Prostate gland (tissue), 2 donors: ENCODE results near the gene SLC5A9.

Source experiments
- POLR2AphosphoS5 ChIP-seq: sonication (generic); formaldehyde crosslinking; IDR thresholded peaks from one replicate; pipeline ENCODE4 v1.6.1; 2017; ENCODE audit warnings: antibody characterized with exemption
- TF ChIP-seq, protein P1 (sequence below), 4 experiments: fragments of 200-600 bp in 2 of 4; fragments of 450-650 bp in 2 of 4; sonication (generic) in 2 of 4; IDR thresholded peaks; 1 replicate in 3 of 4; 2 replicates in 1 of 4; pipeline ENCODE4 v1.5.1; 2016 to 2019; ENCODE audit warnings: antibody characterized with exemption in 4 of 4, mild to moderate bottlenecking in 2 of 4, moderate library complexity in 2 of 4

DNA sequence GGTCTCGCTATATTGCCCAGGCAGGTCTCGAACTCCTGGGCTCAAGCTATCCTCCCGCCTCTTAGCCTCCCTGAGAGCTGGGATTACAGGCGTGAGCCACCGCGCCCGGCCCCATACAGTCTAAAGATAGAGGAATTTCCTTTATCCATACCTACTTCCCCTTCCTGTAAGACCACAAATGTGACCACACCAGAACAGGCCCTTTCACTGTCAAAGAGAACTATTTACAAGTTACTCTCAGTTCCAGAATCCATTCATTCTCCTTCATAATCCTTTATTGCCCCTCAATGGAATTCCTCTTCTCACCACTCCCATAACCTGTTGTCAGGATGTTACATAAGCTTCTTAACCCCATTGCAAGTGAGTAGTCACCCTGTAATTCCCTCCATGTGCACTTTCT is 26.3 kb upstream of the SLC5A9 start:
- TF ChIP-seq, protein P1, sequence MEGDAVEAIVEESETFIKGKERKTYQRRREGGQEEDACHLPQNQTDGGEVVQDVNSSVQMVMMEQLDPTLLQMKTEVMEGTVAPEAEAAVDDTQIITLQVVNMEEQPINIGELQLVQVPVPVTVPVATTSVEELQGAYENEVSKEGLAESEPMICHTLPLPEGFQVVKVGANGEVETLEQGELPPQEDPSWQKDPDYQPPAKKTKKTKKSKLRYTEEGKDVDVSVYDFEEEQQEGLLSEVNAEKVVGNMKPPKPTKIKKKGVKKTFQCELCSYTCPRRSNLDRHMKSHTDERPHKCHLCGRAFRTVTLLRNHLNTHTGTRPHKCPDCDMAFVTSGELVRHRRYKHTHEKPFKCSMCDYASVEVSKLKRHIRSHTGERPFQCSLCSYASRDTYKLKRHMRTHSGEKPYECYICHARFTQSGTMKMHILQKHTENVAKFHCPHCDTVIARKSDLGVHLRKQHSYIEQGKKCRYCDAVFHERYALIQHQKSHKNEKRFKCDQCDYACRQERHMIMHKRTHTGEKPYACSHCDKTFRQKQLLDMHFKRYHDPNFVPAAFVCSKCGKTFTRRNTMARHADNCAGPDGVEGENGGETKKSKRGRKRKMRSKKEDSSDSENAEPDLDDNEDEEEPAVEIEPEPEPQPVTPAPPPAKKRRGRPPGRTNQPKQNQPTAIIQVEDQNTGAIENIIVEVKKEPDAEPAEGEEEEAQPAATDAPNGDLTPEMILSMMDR (IDR thresholded peaks at IDR 0.05) = no peak
- TF ChIP-seq POLR2AphosphoS5 = no peak
